ENCODE measurements around the gene ZNF519.

ZNF519 gene

GRCh38 chr18:14053661-14054060, 78.6 kb downstream of the ZNF519 start:
- Histone ChIP-seq H3K27ac (replicated peaks) (no peak overlapping the region), H3K27me3 (ENCODE audit: insufficient read depth, poor library complexity, severe bottlenecking) (no peaks in the 10 kb centered on the region), H3K4me3 (replicated peaks; ENCODE audit: insufficient read depth, low read length) (no peak overlapping the region)
- TF ChIP-seq SPI1 (IDR thresholded peaks at IDR 0.05; ENCODE audit: borderline replicate concordance, low read depth) (no peak), POLR2AphosphoS5 (IDR thresholded peaks at IDR 0.05; ENCODE audit: low read depth) (no peak), GABPA (IDR thresholded peaks at IDR 0.05; ENCODE audit: low read depth) (no peak)
- TF ChIP-seq, protein P1, sequence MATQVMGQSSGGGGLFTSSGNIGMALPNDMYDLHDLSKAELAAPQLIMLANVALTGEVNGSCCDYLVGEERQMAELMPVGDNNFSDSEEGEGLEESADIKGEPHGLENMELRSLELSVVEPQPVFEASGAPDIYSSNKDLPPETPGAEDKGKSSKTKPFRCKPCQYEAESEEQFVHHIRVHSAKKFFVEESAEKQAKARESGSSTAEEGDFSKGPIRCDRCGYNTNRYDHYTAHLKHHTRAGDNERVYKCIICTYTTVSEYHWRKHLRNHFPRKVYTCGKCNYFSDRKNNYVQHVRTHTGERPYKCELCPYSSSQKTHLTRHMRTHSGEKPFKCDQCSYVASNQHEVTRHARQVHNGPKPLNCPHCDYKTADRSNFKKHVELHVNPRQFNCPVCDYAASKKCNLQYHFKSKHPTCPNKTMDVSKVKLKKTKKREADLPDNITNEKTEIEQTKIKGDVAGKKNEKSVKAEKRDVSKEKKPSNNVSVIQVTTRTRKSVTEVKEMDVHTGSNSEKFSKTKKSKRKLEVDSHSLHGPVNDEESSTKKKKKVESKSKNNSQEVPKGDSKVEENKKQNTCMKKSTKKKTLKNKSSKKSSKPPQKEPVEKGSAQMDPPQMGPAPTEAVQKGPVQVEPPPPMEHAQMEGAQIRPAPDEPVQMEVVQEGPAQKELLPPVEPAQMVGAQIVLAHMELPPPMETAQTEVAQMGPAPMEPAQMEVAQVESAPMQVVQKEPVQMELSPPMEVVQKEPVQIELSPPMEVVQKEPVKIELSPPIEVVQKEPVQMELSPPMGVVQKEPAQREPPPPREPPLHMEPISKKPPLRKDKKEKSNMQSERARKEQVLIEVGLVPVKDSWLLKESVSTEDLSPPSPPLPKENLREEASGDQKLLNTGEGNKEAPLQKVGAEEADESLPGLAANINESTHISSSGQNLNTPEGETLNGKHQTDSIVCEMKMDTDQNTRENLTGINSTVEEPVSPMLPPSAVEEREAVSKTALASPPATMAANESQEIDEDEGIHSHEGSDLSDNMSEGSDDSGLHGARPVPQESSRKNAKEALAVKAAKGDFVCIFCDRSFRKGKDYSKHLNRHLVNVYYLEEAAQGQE (IDR thresholded peaks at IDR 0.05; ENCODE audit: insufficient replicate concordance, low read depth): no peak
- TF ChIP-seq, protein P2, sequence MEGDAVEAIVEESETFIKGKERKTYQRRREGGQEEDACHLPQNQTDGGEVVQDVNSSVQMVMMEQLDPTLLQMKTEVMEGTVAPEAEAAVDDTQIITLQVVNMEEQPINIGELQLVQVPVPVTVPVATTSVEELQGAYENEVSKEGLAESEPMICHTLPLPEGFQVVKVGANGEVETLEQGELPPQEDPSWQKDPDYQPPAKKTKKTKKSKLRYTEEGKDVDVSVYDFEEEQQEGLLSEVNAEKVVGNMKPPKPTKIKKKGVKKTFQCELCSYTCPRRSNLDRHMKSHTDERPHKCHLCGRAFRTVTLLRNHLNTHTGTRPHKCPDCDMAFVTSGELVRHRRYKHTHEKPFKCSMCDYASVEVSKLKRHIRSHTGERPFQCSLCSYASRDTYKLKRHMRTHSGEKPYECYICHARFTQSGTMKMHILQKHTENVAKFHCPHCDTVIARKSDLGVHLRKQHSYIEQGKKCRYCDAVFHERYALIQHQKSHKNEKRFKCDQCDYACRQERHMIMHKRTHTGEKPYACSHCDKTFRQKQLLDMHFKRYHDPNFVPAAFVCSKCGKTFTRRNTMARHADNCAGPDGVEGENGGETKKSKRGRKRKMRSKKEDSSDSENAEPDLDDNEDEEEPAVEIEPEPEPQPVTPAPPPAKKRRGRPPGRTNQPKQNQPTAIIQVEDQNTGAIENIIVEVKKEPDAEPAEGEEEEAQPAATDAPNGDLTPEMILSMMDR (IDR thresholded peaks at IDR 0.05; ENCODE audit: insufficient read depth, low read length): no peak
- no peak for DNase-seq (ENCODE audit: low read depth in 1 of 2, low spot score in 1 of 2)

All from HL-60 (cell line).